GM18868 (cell line): Measurements from ENCODE around the gene F2RL1.
"Not testable (repeated sequence)": the region's sequence is repeated elsewhere in the genome, so short reads cannot be mapped to it uniquely, and the experiment has no call there.

Experiments
- ATAC-seq: cut with Tn5 transposase; IDR thresholded peaks from one replicate; pipeline ENCODE4 v1.9.1; 2021; ENCODE audit warnings: mild to moderate bottlenecking, moderate library complexity; ENCODE audit not compliant: unreplicated experiment

F2RL1 gene

GRCh38 chr5:76805821-76806505 lies 12.9 kb upstream of the F2RL1 start:
- no peak for ATAC-seq

- ATAC-seq, result no peak
Observed at GRCh38 chr5:76807296-76807695, 11.5 kb upstream of the F2RL1 start.

DNA sequence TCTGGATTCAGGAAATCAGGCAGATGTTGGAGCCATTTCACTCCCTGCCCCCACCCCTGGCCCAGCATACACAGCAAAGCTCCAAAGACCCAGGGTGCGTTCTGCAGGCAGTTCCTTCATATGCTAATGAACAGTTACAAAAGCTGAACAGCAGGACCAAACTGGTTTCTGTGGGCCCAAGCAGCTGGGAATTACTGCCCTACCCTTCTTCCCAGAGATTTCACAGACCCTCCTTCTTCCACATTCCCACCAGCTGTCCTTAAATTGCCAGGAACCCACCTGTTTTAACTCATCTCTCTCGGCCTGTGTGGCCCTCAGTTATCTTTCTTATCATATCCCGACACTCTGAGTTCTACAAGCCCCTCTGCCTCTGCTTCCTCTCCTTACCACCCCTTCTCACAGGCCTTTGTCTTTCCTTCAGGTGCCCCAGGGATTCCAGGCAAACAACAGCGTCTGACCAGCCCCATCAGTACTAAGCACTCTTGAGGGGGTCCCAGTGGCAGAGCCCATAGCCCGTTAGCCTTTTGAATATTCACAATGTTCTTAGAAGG lies 10.6 kb upstream of the F2RL1 start:
- no peak for ATAC-seq

DNA sequence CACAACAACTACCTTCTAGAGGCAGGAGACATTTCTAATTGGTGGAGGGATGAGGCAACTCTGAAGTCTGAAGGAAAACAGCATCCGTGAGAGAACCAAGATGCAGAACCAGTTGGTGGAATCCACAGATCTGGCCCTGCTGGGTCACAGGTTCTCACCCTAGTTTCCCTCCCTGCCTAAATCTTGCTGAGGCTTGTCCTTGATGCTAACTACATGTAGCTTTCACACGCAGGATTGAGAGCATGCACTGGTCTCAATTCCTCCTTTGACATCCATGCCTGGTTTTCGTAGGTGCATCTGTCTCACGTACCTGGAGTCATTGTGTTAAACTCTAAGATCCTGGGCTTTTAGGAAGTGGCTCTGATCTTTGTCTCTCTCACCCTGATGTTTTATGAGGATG lies 9.7 kb upstream of the F2RL1 start:
- no peak for ATAC-seq

DNA sequence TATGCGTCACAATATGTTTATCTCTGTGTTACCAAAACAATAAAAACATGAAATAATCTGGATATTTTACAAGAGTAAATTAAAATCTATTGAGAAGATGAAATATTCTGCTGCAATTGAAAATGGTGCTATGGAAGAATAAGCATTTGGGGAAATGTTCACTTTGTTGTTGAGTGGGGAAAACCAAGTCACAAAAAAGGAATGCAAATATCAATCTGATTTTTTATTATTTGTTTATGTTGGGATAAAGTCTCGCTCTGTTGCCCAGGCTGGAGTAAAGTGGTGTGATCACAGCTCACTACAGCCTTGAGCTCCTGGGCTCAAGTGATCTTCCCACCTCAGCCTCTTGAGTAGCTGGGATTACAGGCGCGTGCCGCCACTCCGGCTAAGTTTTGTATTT lies 8.6 kb upstream of the F2RL1 start:
- no peak for ATAC-seq

- no peak for ATAC-seq
Observed at GRCh38 chr5:76811214-76811613, 7.6 kb upstream of the F2RL1 start.

GRCh38 chr5:76812209-76812608 lies 6.6 kb upstream of the F2RL1 start:
- not testable (repeated sequence) for ATAC-seq

GRCh38 chr5:76813982-76814562 lies 4.8 kb upstream of the F2RL1 start:
- no peak for ATAC-seq

GRCh38 chr5:76816110-76816831 lies 2.6 kb upstream of the F2RL1 start:
- ATAC-seq, result no peak

- ATAC-seq, result no peak
Observed at GRCh38 chr5:76819851-76820525, 1.2 kb downstream of the F2RL1 start.

DNA sequence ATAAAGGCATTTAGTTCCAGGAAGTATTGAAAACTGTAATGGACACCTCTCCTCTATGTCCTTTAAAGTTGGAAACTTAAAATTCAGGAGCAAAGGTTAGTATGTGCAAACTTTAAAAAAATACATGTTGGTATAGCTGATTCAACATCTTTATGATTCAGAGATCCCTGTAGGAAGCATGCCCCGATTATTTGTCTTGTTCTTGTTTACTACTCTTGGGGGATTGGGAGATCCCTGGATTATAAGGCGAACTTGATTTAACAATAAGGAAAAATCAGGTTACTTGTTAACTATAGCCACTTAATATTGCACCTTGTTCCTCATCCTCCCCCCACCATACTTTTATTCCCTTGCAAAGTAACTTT lies 1.7 kb downstream of the F2RL1 start:
- ATAC-seq, result no peak

- no peak for ATAC-seq
Observed at GRCh38 chr5:76821136-76821535, 2.3 kb downstream of the F2RL1 start.

GRCh38 chr5:76822105-76822731 lies 3.4 kb downstream of the F2RL1 start:
- not testable (repeated sequence) for ATAC-seq

- ATAC-seq, result not testable (repeated sequence)
Observed at GRCh38 chr5:76826416-76826815, 7.6 kb downstream of the F2RL1 start.

DNA sequence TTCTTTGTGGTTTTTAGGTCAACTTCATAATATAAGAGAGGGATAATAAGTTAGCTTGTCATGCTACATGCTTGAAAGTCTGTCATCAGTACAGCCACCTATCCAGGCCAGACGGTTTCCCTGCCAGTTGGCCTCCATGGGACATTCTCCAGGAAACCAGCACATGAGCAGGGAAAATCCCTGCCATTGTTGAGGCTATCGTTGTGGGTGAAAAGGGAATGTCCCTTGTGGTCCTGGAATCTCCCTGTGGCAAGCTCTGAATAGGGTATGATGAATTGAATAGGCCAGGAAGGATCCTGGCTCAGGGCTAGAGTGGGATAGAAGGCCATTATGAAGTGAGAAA lies 12.3 kb downstream of the F2RL1 start:
- no peak for ATAC-seq

DNA sequence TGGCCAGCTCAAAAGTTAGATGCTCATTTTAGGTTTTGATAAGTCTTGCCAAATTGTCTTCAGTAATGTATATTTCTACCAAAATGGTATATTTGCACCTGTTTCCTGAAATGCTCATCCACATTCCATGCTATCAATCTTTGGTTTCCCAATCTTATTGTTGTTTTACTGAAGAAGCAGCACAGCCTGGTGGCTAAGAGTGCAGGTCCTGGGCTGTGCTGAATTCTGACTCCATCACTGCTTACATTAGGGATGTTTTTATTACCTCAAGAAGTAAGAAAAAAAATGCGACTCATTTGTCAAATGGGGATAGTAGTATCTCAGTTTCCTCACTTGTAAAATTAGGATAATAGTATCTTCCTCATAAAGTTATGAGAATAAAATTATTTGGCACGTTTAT lies 17.4 kb downstream of the F2RL1 start:
- ATAC-seq, result no peak

- ATAC-seq, result no peak
Observed at GRCh38 chr5:76836585-76836984, 17.8 kb downstream of the F2RL1 start.

- no peak for ATAC-seq
Observed at GRCh38 chr5:76838481-76839261, 19.8 kb downstream of the F2RL1 start.

DNA sequence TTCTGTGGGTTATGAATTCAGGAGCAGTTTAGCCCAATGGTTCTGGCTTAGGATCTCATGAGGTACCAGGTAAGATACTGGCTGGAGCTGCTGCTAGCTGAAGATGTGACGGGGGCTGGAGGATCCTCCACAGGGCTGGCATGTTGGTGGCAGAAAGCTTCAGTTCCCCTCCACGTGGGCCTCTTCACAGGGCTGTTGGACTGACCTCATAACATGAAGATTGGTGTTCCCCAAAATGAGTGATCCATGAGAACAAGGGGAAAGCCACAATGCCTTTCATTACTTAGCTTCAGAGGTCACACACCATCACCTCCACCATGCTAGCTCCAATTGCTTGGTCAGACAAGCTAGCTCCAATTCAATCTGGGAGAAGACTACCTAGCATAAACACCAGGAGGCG lies 22.5 kb downstream of the F2RL1 start:
- ATAC-seq, result no peak

GRCh38 chr5:76845890-76846289 lies 27.1 kb downstream of the F2RL1 start:
- ATAC-seq, result no peak
